ENCODE measurements around the gene SRGAP3.
A peak's percentile ranks its signal among the peaks of the same experiment; 100 is the strongest.
"Not testable (repeated sequence)": the region's sequence is repeated elsewhere in the genome, so short reads cannot be mapped to it uniquely, and the experiment has no call there.

The SRGAP3 gene

DNA sequence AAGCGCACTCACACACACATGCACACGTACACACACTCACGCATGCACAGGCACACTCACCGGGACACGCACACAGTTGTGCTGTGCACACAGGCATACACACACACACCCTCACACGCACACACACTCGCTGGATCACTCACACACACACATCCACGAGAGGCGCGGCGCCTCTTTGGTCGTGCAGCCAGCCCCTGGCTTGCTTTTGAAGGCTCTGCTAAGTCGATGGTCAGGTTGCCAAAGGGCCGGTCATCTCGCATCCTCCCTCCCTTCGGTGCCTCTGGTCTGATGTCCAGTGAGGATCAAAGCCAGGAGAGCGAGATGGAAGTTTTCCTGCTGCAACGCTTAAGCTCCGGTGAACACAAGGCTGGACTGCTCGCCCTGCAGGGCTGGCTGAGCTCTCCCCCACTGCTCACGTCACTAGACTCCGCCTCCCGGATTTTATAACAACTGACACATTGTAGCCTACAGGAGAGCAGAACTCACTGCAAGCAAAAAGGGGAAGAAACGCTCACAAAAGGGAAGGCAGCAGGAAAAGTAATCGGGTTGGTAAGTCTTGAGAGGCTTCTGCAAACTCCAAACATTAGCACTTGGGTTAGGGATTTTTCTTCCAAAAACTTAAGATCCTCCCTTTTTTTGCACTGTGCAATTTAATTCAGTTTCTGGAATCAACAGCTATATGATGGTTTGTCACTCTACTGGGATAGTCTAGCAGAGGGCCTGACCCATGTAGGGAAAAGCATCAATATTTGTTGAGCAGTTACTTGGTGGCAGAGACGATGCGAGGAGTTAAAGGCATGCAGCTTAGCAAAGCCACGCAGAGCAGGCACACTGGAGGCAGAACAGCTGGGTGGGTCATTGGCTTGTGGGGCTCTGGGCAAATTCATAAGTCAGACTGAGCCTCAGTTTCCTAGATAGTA, at the start of gene SRGAP3:
SRGAP3 (minus strand) TSS at position 374 of the 920 bp plus-strand sequence. CDS start 695 bp downstream, outside the sequence.
- peak; percentile 89 for DNase-seq (ENCODE audit: low spot score)

DNA sequence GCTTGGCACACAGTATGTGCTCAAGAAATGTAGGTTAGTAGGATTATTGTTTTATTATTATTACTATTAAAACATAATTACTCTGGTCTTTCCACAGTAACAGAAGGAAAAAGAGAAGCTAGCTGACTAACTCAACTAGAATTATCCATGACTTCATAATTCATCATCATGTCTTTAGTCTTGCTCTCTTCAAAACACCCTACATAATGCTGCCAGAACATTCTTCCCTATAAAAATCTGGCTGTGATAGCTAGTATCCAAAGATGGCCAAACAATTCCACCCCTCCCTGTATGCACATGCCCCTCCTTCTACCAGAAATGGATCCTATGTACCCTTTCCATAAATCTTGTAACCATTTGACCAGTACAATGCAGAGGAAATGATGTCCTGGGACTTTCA, 48.8 kb upstream of the SRGAP3 start:
- no peak for DNase-seq (ENCODE audit: low spot score)

DNA sequence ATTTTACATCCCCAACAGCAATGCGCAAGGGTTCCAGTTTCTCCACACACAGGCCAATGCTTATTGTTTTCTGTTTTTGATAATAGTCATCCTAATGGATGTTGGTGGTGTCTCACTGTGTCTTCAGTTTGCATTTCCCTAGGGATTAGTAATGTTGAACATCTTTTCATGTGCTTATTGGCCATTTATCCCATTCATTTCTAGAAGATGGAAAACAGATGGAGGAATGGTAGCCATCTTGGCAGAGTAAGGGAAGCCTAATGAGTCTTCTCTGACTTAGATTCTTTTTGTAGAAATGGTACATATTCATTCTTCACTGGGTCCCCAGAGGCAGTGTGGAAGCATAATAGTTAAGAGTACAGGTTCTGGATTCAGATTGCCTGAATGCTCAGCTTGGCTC, 46.8 kb upstream of the SRGAP3 start:
- DNase-seq (ENCODE audit: low spot score), result no peak

DNA sequence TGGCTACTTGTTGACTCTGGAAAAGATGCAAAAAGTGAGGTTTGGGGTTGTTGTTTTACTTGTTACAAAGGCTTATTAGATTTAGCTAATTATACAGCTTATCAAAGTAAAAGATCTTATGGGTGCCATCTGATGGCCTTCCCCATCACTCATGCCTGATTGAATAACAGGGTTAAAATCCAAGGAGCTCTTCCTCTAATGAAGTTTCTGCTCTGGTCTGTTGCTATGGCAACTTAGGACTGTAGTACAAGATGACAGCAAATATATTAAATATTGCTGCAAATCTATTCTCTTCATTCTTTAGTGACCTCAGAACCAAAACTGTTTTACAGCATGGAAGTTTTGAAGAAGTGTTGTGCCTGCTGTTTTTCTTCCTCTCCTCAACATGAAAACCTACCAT, 45.6 kb upstream of the SRGAP3 start:
- no peak for DNase-seq (ENCODE audit: low spot score)

DNA sequence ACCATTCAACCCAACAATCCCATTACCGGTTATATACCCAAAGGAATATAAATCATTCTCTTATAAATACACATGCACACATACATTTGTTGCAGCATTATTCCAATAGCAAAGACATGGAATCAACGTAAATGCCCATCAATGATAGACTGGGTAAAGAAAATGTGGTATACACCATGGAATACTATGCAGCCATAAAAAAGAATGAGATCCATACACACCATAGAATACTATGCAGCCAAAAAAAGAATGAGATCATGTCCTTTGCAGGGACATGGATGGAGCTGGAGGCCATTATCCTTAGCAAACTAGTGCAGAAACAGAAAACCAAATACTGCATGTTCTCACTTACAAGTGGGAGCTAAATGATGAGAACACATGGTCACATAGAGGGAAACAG, 44.5 kb upstream of the SRGAP3 start:
- DNase-seq (ENCODE audit: low spot score), result not testable (repeated sequence)

DNA sequence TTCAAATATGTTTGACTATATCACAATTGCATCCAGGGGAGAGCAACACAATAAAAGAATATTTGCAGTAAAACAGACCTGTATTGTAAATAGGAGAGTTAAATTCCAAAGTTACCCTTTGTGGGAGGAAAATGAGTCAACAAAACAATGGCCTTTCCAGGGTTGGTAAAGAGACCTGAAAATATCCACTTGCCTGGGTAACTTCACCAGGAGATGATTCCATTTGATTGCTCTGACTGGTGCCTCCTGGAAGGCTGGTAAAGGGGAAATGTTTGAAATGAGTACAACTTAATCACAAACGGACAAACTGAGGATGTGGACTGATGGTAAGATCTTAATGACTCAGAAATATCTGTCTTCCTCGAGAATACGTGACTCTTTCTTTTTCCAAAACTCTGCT, 43.6 kb upstream of the SRGAP3 start:
- no peak for DNase-seq (ENCODE audit: low spot score)

DNA sequence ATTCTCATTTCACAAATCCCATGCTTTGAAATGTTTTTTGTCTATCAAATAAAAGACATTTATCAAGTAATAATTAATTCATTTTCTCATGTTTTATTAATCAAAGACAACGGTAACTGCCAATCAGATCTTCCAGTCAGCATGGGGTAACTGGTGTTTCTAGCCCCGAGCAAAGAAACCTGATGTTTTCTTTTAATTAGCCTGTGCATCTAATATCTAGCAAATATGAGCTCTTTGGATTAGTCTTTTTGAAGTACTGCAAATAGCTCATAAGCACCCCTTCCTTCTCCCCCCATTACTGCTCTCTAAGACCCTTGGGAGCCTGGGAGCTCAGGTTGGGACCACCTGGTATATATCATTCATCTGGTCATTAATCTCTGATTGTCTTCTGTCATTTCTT, 43.1 kb upstream of the SRGAP3 start:
- DNase-seq (ENCODE audit: low spot score), result no peak

DNA sequence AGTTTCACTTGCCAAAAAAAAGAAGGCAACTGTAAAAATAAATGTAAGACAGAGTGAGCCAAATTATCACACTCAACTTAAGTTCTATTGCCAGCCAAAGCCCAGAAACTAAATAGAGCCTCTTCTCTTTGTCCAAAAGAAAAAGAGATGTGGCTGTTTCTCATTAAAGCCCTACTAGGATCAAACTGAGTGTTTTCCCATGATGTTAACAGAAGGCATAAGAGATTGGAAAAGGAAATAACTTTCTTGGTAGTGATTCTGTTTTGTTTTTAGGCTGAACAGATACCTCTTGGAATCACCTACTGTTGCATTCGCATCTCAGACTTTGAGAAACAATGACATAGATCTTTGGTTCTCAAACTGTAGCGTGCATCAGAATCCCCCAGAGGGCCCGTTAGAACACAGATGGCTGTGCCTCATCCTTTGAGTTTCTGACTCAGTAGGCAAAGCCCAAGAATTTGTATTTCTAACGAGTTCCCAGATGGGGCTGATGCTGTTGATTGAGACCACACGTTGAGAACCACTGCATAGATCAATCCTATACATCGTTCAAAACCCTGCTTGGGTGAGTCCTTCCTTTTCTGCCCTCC, 42.5 kb upstream of the SRGAP3 start:
- no peak for DNase-seq (ENCODE audit: low spot score)

DNA sequence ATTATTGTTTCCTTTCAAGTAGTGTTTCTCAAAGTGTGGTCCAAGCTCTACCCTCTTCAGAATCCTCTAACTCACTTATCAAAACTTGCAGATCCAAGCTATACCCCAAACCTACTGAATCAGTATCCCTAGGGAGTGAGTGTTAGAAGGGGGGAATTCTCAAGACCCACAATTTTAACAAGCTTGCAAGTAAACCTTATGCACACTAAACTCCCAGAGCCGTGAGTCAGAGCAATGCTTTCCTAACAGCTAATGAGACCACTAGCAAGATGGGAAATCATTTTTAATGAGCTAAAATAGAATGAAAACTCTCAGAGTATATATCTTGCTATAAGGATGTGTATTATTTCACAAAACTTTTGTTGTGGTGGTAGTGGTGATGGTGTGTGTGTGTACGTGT, 41.1 kb upstream of the SRGAP3 start:
- no peak for DNase-seq (ENCODE audit: low spot score)

DNA sequence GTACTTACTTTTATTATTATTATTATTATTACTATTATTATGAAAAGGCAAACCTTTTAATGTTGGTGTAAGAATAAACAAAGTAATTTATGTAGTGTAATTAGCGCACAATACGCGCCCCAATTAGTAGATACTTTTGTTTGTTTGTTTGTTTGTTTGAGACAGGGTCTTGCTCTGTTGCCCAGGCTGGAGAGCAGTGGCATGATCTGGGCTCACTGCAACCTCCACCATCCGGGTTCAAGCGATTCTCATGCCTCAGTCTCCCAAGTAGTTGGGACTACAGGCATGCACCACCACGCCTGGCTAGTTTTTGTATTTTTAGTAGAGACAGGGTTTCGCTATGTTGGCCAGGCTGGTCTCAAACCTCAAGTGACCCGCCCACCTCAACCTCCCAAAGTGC, 32.1 kb upstream of the SRGAP3 start:
- DNase-seq (ENCODE audit: low spot score), result not testable (repeated sequence)

DNA sequence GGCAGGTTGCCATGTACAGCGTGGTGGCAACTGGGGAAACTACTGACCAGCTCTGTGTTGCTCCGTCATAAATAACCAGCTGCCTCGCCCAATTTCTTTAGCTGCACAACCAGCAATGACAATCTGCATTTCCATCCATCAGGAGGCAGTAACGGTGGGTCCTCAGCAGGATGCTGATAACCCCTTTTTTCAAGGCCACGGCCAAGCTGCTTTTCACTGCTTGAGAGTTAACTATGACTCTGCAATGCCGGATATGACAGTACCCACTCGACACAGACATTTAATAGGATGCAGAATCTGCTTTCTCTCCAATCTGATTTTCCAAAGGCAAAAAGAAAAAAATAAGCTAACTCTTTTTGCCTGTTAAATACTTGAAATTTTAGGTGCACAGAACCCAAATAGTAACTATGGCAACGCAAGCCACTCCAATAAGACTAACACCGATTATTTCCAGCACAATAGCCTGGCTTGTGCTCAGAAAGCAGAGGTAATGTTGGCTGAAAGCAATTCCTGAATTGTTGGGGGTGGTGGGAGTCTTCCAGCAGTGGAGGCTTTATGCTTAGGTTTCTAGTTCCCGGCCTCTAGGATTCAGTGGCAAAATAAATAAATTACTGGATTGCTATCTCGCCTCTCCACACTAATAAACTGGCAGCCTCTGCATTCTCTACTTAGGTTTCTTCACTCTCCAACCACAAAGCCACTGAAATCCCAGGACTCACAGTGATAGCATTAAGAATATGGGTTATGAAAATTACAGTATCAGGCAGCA, 31.2 kb upstream of the SRGAP3 start:
- DNase-seq (ENCODE audit: low spot score), result no peak

DNA sequence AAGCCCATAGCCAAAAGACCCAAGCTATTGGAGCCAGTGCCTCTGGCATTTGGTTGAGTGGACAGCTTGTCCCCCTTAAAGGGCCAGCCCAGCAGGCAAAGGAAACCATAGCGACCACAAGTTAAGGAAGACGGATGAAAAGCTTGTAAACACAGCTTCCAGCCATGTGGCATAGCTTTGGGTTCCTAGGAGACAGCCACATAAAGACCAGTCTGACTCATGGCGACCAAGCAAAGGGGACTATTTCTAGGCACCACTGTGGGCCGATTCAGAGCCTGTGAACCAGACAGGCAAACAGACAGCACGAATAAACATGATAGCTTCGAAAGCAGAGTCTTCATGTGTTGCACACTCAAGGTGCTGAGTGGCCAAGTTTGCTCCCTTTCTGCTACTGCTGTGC, 30.5 kb upstream of the SRGAP3 start:
- peak; percentile 67 for DNase-seq (ENCODE audit: low spot score)

DNA sequence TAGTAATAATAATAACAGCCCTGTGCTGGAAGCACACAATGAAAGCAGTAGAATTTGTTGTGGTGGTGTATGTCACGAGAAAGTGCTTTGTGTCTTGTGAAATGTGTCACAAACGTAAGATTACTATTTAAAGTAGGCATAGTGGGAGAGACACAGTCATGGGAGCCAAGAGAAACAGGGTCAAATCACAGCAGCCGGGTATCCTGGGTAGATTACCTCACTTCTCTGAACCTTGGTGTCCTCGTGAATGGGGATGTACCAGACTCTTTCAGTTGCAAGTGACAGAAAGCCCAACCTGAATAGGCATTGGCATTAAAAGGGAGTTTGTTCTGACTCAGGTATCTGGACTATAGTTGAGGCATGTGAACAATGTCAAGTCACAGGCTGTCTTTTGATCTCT, 29.1 kb upstream of the SRGAP3 start:
- DNase-seq (ENCODE audit: low spot score), result no peak

DNA sequence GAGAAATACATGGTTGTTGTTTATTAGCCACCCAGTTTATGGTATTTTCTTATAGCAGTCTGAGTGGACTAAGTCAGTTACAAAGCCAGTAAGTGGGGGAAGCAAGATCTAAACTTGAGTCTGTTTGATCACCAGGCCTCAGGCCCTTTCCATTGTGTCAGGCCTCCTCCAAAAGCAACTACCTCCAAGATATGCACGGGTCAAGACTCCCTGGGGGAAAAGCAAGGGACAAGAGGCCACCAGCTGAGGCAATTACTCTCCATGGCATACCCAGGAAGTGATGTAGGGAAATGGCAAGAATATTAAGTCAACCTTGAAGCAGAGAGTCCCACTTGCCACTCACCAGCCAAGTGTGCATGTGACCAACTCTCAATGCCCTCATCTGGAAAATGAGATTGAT, 28.6 kb upstream of the SRGAP3 start:
- DNase-seq (ENCODE audit: low spot score), result no peak

DNA sequence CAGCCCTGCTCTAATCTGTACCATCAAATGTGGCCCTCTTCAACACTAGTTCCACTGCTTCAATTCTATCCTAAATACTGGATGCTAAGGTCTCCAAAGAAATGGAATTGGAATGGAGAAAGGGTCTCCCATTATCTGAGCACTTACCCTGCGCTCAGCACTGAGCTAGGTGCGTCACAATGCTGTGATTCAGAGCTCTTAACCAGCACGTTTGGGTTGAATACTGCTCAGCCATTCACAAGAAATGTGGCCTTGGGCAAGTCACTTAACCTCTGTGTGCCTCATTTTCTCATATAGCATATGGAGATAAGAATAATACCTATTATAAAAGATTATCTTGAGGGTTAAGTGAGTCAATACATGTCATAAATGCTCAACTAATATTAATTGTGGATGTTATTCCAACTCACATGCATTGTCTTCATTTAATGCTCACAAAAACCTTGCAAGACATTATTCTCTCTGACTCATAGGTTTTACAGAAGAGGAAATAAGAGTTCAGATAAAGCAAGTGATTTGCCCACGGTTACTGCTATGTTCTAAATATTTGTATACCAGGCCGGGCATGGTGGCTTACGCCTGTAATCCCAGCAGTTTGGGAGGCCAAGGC, 27.4 kb upstream of the SRGAP3 start:
- no peak for DNase-seq (ENCODE audit: low spot score)

DNA sequence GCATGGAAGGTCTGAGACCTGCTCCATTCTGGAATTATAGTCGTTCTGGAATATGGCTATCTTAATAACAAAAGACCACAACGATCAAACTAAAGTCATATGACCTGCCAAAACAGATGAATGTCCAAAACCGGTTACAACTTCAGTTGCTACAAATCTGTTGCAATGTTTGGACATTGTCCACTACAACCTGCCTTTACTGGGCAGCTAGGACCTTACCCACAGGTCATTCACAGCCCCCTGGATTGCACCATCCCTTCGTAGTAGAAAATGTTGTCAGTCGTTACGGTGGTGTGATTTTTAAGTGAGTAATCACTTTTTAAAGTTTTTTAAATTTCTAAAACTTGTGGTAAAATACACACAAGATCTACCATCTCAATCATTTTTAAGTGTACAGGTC, 22.5 kb upstream of the SRGAP3 start:
- DNase-seq (ENCODE audit: low spot score), result no peak

DNA sequence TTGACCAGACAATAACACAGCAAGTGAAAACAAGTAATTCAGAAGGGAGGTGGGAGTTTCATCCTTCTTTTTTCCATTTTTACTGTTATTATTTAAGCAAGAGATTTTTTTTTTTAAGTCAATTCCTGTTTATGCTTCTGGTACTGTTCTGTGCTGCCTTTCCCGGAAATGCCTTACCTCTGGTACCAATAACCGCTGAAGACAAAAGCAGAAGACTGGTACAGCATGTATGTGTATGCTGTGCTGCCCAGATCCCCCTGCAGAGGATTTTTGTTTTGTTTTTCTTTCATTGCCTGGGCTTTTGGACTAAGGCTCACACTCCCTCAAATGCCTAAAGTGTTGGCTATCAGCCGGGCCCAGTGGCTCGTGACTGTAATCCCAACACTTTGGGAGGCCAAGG, 21.3 kb upstream of the SRGAP3 start:
- no peak for DNase-seq (ENCODE audit: low spot score)

DNA sequence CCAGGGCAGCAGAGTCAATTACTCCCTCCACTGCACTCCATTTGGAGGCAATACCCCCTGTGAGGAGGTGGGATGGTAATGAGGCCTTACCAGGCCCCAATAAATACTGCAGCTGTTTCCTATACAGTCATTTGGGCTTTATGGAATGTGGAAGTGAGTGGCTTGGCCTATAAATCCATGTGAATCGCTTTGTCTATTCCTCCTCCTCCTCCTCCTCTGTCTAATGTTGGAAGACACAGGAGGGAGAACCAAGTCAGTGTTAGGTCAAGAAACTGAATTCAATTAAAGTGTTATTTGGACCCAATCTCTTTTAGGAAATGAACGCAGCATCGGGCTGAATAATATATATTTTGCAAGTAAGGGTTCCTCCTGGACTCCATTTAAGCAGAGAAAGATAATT, 17.3 kb upstream of the SRGAP3 start:
- no peak for DNase-seq (ENCODE audit: low spot score)

DNA sequence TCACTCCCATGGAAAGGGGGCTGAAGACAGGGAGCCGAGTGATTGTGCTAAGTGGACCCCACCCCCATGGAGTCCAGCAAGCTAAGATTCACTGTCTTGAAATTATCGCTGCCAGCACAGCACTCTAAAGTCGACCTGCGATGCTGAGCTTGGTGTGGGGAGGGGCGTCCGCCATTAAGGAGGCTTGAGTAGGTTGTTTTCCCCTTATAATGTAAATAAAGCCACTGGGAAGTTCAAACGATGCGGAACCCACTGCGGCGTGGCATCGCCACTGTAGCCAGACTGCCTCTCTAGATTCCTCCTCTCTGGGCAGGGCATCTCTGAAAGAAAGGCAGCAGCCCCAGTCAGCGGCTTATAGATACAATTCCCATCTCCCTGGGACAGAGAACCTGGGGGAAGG, 10.9 kb upstream of the SRGAP3 start:
- no peak for DNase-seq (ENCODE audit: low spot score)

DNA sequence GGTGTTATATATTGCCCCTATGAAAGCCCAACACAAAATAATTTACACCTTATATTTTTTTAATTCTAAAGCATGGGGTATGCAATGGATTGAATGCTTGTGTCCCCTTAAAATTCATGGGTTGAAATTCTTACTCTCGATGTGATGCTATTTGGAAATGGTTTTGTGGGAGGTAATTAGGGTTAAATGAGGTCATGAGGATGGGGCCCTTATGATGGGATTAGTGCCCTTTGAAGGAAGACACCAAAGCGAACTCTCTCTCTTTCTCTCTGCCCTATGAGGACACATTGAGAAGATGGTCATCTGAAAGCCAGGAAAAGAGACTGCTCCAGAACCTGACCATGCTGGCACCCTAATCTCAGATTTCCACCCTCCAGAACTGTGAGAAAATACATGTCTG, 7.6 kb upstream of the SRGAP3 start:
- DNase-seq (ENCODE audit: low spot score), result no peak

DNA sequence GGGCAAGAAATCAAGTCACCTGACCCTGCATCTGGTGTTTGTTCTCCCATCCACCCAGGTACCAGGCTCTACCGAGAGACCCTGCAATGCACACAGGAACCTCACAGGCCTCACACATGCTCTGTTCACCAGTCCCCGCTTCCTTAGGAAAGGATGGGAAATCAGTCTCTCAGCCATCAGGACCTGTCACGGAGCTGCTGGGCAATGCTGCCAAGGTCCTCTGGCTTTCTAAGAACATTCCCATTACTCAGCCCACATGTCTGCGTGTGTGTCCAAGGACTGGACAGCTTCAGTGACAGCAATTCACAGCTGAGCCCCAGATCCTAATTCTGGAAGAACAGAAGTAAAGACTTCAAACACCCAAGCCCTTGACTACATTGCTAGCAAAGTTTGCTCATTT, 6.5 kb upstream of the SRGAP3 start:
- no peak for DNase-seq (ENCODE audit: low spot score)

DNA sequence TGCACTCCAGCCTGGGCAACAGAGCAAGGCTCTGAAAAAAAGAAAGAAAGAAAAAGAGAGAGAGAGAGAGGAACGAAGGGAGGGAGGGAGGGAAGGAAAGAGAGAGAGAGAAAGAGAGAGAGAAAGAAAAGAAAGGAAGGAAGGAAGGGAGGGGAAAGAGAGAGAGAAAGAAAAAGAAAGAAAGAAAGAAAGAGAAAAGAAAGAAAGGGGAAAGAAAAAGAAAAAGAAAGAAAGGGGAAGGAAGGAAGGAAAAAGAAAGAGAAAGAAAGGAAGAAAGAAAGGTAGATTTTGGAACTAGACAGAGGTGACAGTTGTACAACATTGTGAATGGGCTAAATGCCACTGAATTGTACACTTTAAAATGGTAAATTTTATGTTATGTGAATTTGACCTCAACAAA, 5.3 kb upstream of the SRGAP3 start:
- no peak for DNase-seq (ENCODE audit: low spot score)

DNA sequence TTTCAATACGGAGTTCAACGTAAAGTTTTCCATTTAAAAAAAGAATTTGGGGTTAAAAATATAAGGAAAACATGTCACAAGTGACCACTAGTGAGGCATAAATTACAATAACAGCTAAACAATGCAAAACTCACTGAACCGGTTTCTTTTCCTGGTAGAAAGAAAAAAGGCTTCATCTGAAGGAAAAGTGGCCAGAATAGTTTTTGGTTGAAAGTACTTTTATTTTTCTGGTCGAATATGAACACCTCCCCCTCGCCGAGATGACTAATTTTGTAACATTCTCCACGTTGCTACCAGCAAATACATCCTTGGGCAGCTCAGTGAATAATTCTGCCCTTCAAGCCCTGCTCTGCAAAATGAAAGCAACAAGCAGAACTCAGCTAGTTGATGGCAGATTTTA, 3.9 kb upstream of the SRGAP3 start:
- DNase-seq (ENCODE audit: low spot score), result no peak

All from ecto neural progenitor cell (in vitro differentiated cells).